ENCODE data around the gene MPDZ. TPM values are rescaled to one million over a fixed set of nuclear protein-coding genes. Genes with fewer than 3 reads are reported as not detected.
"Not testable (repeated sequence)": the region's sequence is repeated elsewhere in the genome, so short reads cannot be mapped to it uniquely, and the experiment has no call there.

MPDZ gene
- total RNA-seq, 2 donors from 2014 or later: 52.3 to 63.1 TPM

GRCh38 chr9:13269589-13270452 lies 9.7 kb downstream of the MPDZ start:
- ATAC-seq (peak in 1 of 2 donors; percentile 55), DNase-seq (no peak)
- intact Hi-C loops (cut with DNase I): no loop called here

- intact Hi-C loops (cut with DNase I): no loop called here
- ATAC-seq: peak in 1 of 2 donors; percentile 87
Observed at GRCh38 chr9:13268469-13268868, 11.0 kb downstream of the MPDZ start.

GRCh38 chr9:13267743-13268142 lies 11.7 kb downstream of the MPDZ start:
- ATAC-seq (peak; percentile 29 to 70), DNase-seq (no peak)
- intact Hi-C loops (cut with DNase I): no loop called here

More at GRCh38 chr9:13268469-13268868, 11.0 kb downstream of the MPDZ start:
- no peak for DNase-seq

- ATAC-seq: peak in 1 of 2 donors; percentile 61
- intact Hi-C loops (cut with DNase I): no loop called here
- no peak for DNase-seq
Observed at GRCh38 chr9:13266167-13266566, 13.3 kb downstream of the MPDZ start.

GRCh38 chr9:13264788-13265187 lies 14.7 kb downstream of the MPDZ start:
- DNase-seq (no peak), ATAC-seq (no peak)
- intact Hi-C loops (cut with DNase I): no loop called here

- DNase-seq (no peak), ATAC-seq (no peak)
- intact Hi-C loops (cut with DNase I): no loop called here
Observed at GRCh38 chr9:13263511-13263910, 16.0 kb downstream of the MPDZ start.

- DNase-seq (no peak), ATAC-seq (no peak)
- intact Hi-C loops (cut with DNase I): no loop called here
Observed at GRCh38 chr9:13252852-13253251, 26.6 kb downstream of the MPDZ start.

GRCh38 chr9:13244181-13244580 lies 35.3 kb downstream of the MPDZ start:
- DNase-seq: no peak
- ATAC-seq: peak in 1 of 2 donors; percentile 48
- intact Hi-C loops (cut with DNase I): no loop called here

- DNase-seq (no peak), ATAC-seq (no peak)
- intact Hi-C loops (cut with DNase I): no loop called here
Observed at GRCh38 chr9:13241283-13241682, 38.2 kb downstream of the MPDZ start.

- DNase-seq (no peak), ATAC-seq (no peak)
- intact Hi-C loops (cut with DNase I): no loop called here
Observed at GRCh38 chr9:13239660-13240059, 39.8 kb downstream of the MPDZ start.

- intact Hi-C loops (cut with DNase I): no loop called here
- ATAC-seq (no peak), DNase-seq (no peak)
Observed at GRCh38 chr9:13239208-13239607, 40.3 kb downstream of the MPDZ start.

- ATAC-seq: no peak
- intact Hi-C loops (cut with DNase I): no loop called here
- DNase-seq: no peak
Observed at GRCh38 chr9:13234932-13235331, 44.6 kb downstream of the MPDZ start.

- intact Hi-C loops (cut with DNase I): no loop called here
- DNase-seq (no peak), ATAC-seq (no peak)
Observed at GRCh38 chr9:13228431-13228830, 51.1 kb downstream of the MPDZ start.

GRCh38 chr9:13224366-13224765 lies 55.1 kb downstream of the MPDZ start:
- intact Hi-C loops (cut with DNase I): no loop called here
- no peak for ATAC-seq
- no peak for DNase-seq

GRCh38 chr9:13222733-13223132 lies 56.8 kb downstream of the MPDZ start:
- ATAC-seq; DNase-seq; intact Hi-C loops (cut with DNase I): not testable (repeated sequence)

GRCh38 chr9:13221741-13222140 lies 57.8 kb downstream of the MPDZ start:
- no peak for DNase-seq
- no peak for ATAC-seq
- intact Hi-C loops (cut with DNase I): no loop called here

GRCh38 chr9:13220837-13221236 lies 58.7 kb downstream of the MPDZ start:
- no peak for DNase-seq
- ATAC-seq: no peak
- intact Hi-C loops (cut with DNase I): no loop called here

- ATAC-seq (no peak), DNase-seq (no peak)
- intact Hi-C loops (cut with DNase I): no loop called here
Observed at GRCh38 chr9:13215791-13216554, 63.5 kb downstream of the MPDZ start.

GRCh38 chr9:13213998-13214397 lies 65.5 kb downstream of the MPDZ start:
- intact Hi-C loops (cut with DNase I): no loop called here
- DNase-seq (no peak), ATAC-seq (no peak)

GRCh38 chr9:13213337-13213736 lies 66.2 kb downstream of the MPDZ start:
- intact Hi-C loops (cut with DNase I): no loop called here
- no peak for DNase-seq
- ATAC-seq: no peak
